Panc1 (cell line): ENCODE data around the gene KCTD14. TPM values are rescaled to one million over a fixed set of nuclear protein-coding genes. Genes with fewer than 3 reads are reported as not detected.

ENCODE experiments used
- ATAC-seq: fragments of 200-7000 bp; cut with Tn5 transposase; 2 replicates; pipeline ENCODE4 v1.9.1; 2020; ENCODE audit warnings: mild to moderate bottlenecking, moderate library complexity
- BruUV-seq: library from RNA; stranded (reverse); fragments of 400-500 nt; replicated peaks from 2 replicates; lab custom pipeline; 2021; lab: Mats Ljungman, UMichigan
- CTCF ChIA-PET: fragments of 300-600 bp; sonication (Branson Sonifier 250); formaldehyde crosslinking; loops from one replicate; lab custom pipeline; 2022; ENCODE audit warnings: antibody characterized with exemption; lab: Charles Lee
- POLR2A ChIA-PET: fragments of 300-600 bp; sonication (Branson Sonifier 250); formaldehyde crosslinking; loops from one replicate; lab custom pipeline; 2022; ENCODE audit warnings: antibody characterized with exemption; lab: Charles Lee
- DNase-seq: peaks from one replicate; pipeline ENCODE4 v3.0.0-alpha.2; 2010; ENCODE audit warnings: low read depth, low spot score
- H3K27ac ChIP-seq: 2 replicates; pipeline ENCODE4 v1.5.1; 2011; ENCODE audit warnings: mild to moderate bottlenecking, low read length, inconsistent platforms
- H3K27me3 ChIP-seq: fragments of 200-500 bp; sonication (Bioruptor generic); 2 replicates; pipeline ENCODE4 v1.6.0; 2014; ENCODE audit warnings: low read length, inconsistent platforms; ENCODE audit not compliant: control insufficient read depth, insufficient read depth
- H3K36me3 ChIP-seq: fragments of 200-500 bp; sonication (Bioruptor generic); 2 replicates; pipeline ENCODE4 v1.5.1; 2014; ENCODE audit warnings: inconsistent platforms, mild to moderate bottlenecking, low read length, moderate library complexity; ENCODE audit not compliant: control insufficient read depth, insufficient read depth
- H3K4me1 ChIP-seq: 2 replicates; pipeline ENCODE4 v1.5.1; 2011; ENCODE audit warnings: inconsistent platforms, mild to moderate bottlenecking, low read length, moderate library complexity; ENCODE audit not compliant: control insufficient read depth, insufficient read depth
- H3K4me3 ChIP-seq, 2 experiments: 2 replicates each; pipeline ENCODE4 v1.5.1; 2011 to 2012; ENCODE audit warnings: low read depth in 2 of 2, low read length in 2 of 2, mild to moderate bottlenecking in 2 of 2, inconsistent platforms in 1 of 2, moderate library complexity in 1 of 2
- H3K9me3 ChIP-seq: fragments of 200-500 bp; sonication (Bioruptor generic); 2 replicates; pipeline ENCODE4 v1.5.1; 2014; ENCODE audit warnings: low read depth, mild to moderate bottlenecking, inconsistent platforms, low read length, moderate library complexity; ENCODE audit not compliant: control insufficient read depth, insufficient read depth
- POLR2AphosphoS5 ChIP-seq: IDR thresholded peaks from 2 replicates; pipeline ENCODE4 v1.6.1; 2012; ENCODE audit warnings: mild to moderate bottlenecking, low read depth, low read length, moderate library complexity
- SIN3A ChIP-seq: IDR thresholded peaks from 2 replicates; pipeline ENCODE4 v1.6.1; 2012; ENCODE audit warnings: low read depth, mild to moderate bottlenecking, low read length, moderate library complexity, borderline replicate concordance; ENCODE audit not compliant: insufficient read depth
- TCF7L2 ChIP-seq: IDR thresholded peaks from 2 replicates; pipeline ENCODE4 v1.6.1; 2011; ENCODE audit warnings: mild to moderate bottlenecking, low read depth, low read length, inconsistent platforms
- in situ Hi-C: cut with HindIII; loops from 2 replicates; pipeline ENCODE4 v1.10.0; 2016; ENCODE audit warnings: low sequenced_read_pairs, low pct_unique_long_range_greater_than_20kb
- intact Hi-C: fragments of 100-400 bp; cut with micrococcal nuclease; formaldehyde crosslinking; loops from one replicate; pipeline ENCODE4 v1.10.0; 2022; ENCODE audit not compliant: unreplicated experiment
- total RNA-seq: library from RNA; stranded (reverse); gene quantifications from one replicate; pipeline ENCODE4 v1.2.1, GENCODE V29; 2021; ENCODE audit not compliant: unreplicated experiment
- TF ChIP-seq, protein P1 (sequence below): fragments of 450-650 bp; IDR thresholded peaks from 2 replicates; pipeline ENCODE4 v1.5.1; 2017; ENCODE audit warnings: mild to moderate bottlenecking
- TF ChIP-seq, protein P2 (sequence below), 2 experiments: IDR thresholded peaks; 2 replicates each; pipeline ENCODE4 v1.6.1; 2011 to 2012; ENCODE audit warnings: low read depth in 2 of 2, control low read depth in 1 of 2, low read length in 1 of 2, mild to moderate bottlenecking in 1 of 2, moderate library complexity in 1 of 2; ENCODE audit not compliant: insufficient read depth in 1 of 2

The KCTD14 gene
- total RNA-seq, 1 experiment from 2014 or later: 19.3 TPM

DNA sequence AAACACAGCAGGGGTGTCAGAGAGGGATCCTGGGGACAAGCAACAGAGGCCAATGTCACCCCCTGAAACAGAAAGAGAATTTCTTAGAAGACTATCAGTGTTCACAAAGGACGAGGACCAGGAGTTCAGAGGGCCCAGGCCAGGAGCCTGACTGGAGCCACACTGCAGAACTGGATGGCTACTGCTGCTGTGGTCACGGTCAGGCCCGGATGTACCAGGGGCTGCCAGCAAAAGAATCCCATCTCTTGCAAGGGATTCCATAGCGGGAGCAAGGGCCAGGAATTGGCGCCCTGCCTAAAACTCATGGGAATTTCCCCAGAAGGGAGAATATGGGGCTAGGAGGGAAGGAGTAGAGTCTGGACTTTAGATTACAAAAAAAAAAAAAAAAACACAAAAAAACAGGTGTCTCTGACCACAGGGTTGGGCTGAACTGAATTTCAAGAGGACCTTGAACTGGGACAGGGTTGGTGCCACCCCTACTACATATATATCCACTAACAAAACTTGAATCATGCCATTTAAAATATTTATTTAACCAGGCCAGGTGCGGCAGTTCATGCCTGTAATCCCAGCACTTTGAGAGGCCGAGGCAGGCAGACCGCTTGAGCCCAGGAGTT lies 15.7 kb upstream of the KCTD14 start:
- ChIA-PET CTCF (no interaction called here), POLR2A (no interaction called here)
- Histone ChIP-seq H3K9me3 (no peaks in the 10 kb centered on the region), H3K27me3 (no peaks in the 10 kb centered on the region), H3K36me3 (no peaks in the 10 kb centered on the region), H3K4me1 (peaks cover 10% of the 10 kb centered on the region), H3K4me3 (no peak overlapping the region), H3K27ac (no peak overlapping the region)
- DNase-seq (no peak), ATAC-seq (no peak)
- intact Hi-C loops: no loop called here
- in situ Hi-C loops: no loop called here
- no TSS peak for BruUV-seq
- TF ChIP-seq, protein P1, sequence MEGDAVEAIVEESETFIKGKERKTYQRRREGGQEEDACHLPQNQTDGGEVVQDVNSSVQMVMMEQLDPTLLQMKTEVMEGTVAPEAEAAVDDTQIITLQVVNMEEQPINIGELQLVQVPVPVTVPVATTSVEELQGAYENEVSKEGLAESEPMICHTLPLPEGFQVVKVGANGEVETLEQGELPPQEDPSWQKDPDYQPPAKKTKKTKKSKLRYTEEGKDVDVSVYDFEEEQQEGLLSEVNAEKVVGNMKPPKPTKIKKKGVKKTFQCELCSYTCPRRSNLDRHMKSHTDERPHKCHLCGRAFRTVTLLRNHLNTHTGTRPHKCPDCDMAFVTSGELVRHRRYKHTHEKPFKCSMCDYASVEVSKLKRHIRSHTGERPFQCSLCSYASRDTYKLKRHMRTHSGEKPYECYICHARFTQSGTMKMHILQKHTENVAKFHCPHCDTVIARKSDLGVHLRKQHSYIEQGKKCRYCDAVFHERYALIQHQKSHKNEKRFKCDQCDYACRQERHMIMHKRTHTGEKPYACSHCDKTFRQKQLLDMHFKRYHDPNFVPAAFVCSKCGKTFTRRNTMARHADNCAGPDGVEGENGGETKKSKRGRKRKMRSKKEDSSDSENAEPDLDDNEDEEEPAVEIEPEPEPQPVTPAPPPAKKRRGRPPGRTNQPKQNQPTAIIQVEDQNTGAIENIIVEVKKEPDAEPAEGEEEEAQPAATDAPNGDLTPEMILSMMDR: no peak
- TF ChIP-seq, protein P2, sequence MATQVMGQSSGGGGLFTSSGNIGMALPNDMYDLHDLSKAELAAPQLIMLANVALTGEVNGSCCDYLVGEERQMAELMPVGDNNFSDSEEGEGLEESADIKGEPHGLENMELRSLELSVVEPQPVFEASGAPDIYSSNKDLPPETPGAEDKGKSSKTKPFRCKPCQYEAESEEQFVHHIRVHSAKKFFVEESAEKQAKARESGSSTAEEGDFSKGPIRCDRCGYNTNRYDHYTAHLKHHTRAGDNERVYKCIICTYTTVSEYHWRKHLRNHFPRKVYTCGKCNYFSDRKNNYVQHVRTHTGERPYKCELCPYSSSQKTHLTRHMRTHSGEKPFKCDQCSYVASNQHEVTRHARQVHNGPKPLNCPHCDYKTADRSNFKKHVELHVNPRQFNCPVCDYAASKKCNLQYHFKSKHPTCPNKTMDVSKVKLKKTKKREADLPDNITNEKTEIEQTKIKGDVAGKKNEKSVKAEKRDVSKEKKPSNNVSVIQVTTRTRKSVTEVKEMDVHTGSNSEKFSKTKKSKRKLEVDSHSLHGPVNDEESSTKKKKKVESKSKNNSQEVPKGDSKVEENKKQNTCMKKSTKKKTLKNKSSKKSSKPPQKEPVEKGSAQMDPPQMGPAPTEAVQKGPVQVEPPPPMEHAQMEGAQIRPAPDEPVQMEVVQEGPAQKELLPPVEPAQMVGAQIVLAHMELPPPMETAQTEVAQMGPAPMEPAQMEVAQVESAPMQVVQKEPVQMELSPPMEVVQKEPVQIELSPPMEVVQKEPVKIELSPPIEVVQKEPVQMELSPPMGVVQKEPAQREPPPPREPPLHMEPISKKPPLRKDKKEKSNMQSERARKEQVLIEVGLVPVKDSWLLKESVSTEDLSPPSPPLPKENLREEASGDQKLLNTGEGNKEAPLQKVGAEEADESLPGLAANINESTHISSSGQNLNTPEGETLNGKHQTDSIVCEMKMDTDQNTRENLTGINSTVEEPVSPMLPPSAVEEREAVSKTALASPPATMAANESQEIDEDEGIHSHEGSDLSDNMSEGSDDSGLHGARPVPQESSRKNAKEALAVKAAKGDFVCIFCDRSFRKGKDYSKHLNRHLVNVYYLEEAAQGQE (IDR thresholded peaks at IDR 0.05; ENCODE audit: insufficient read depth in 1 of 2, low read depth in 2 of 2, low read length in 1 of 2): no peak
- TF ChIP-seq SIN3A: no peak
- TF ChIP-seq POLR2AphosphoS5: no peak
- no peak for TF ChIP-seq TCF7L2

DNA sequence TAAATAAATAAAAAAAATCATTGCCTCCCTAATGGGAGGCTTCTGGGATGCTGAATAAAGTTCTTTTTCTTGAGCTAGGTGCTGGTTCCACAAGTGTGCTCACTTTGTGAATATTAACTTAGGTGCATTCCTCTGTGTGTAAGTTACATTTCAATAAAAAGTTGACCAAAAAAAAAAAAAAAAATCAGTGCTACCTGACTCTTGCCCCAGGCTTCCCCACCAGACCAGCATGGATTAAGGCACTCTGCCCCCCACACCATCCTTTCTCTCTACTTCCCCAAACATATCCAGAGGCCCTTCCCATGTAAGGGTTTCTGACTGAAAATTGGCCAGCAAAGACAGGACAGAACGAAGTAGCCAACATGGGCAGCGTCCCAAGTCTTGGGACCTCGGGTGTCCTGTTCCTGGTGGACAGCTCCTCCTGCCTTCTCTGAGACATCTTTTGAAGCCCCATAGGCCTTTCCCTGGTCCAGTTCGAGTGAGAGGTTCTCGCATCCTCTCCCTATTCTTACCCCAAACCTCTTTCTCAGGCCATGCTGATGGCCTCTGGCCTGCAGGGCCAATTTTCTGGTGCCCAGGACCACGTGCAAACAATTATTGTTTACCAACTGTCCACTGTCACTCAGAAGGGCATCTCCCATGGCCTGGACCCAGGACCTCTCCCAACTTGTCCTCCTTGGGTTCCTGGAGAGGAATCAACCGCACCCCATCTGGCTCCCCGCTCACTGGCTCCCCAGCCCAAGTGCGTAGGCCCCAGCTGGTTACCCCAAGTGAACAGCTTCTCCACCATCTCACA lies 14.9 kb upstream of the KCTD14 start:
- Histone ChIP-seq H3K27me3 (no peaks in the 10 kb centered on the region), H3K4me3 (no peak overlapping the region), H3K36me3 (no peaks in the 10 kb centered on the region), H3K4me1 (peaks cover 10% of the 10 kb centered on the region), H3K27ac (no peak overlapping the region), H3K9me3 (no peaks in the 10 kb centered on the region)
- intact Hi-C loops: no loop called here
- DNase-seq: no peak
- no peak for ATAC-seq
- no TSS peak for BruUV-seq
- CTCF ChIA-PET: no interaction called here
- TF ChIP-seq SIN3A: no peak
- TF ChIP-seq TCF7L2: no peak
- TF ChIP-seq, protein P1: no peak
- TF ChIP-seq, protein P2 (IDR thresholded peaks at IDR 0.05; ENCODE audit: insufficient read depth in 1 of 2, low read depth in 2 of 2, low read length in 1 of 2): no peak
- TF ChIP-seq POLR2AphosphoS5: no peak
- POLR2A ChIA-PET: no interaction called here
- in situ Hi-C loops: no loop called here
